Muscle layer of duodenum (tissue), 2 donors: Measurements from ENCODE around the gene PTPRT.

Experiments used
- H3K27ac ChIP-seq: one replicate; pipeline ENCODE4 v1.7.0; 2013; ENCODE audit warnings: mild to moderate bottlenecking, low read length
- H3K27me3 ChIP-seq: one replicate; pipeline ENCODE4 v1.7.0; 2013; ENCODE audit warnings: low read depth, mild to moderate bottlenecking, control low read depth, low read length
- H3K36me3 ChIP-seq, 2 donors: one replicate each; pipeline ENCODE4 v1.7.0; 2013; ENCODE audit warnings: low read length in 2 of 2, control low read depth in 1 of 2, mild to moderate bottlenecking in 1 of 2; ENCODE audit not compliant: insufficient read depth in 2 of 2, control insufficient read depth in 1 of 2
- H3K4me1 ChIP-seq, 2 donors: one replicate each; pipeline ENCODE4 v1.7.0; 2013; ENCODE audit warnings: low read length in 2 of 2, mild to moderate bottlenecking in 2 of 2, control low read depth in 1 of 2, moderate library complexity in 1 of 2; ENCODE audit not compliant: insufficient read depth in 2 of 2, control insufficient read depth in 1 of 2
- H3K4me3 ChIP-seq, 2 donors: one replicate each; pipeline ENCODE4 v1.7.0; 2013; ENCODE audit warnings: low read length in 2 of 2, low read depth in 1 of 2, mild to moderate bottlenecking in 1 of 2
- H3K9me3 ChIP-seq, 2 donors: one replicate each; pipeline ENCODE4 v1.7.0; 2013; ENCODE audit warnings: low read length in 2 of 2, control low read depth in 1 of 2, mild to moderate bottlenecking in 1 of 2; ENCODE audit not compliant: control insufficient read depth in 1 of 2
- donor health status: healthy.

Gene PTPRT

DNA sequence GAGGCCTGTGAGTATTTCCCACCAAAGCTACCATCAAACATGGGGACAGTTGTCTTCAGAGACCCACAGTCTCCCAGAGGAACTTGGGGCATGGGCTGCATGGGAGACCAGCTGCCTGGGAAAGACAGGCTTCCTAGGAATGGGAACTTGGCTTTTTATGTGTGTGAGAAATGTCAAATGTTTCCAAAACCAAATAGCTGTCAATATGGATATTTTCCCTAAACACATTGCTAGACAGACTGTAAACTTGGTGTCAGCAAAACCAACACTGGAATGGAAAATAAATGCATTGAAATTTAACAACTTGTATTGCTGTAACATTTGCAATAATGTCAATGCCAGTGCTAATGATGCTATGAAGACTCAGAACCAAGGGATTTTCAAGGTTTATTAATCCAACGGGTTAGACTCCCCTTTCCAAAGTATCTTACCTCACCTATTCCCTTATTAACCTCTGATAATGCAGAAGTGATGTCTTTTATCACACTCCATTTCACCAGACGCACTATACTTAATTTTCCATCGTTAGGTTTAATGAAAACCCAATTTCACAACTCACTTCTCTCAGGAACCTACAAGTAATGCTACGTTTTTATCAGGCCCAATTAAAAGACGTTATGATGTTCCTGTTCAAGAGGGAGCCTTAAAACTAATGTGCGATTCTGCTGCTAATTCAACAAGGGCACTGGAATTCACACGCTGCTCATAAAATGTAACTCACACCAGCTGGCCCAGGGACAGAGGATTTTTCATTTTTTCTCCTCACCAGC lies 1025.4 kb downstream of the PTPRT start:
- H3K4me1 ChIP-seq = no peaks in the 10 kb centered on the region
- H3K36me3 ChIP-seq = no peaks in the 10 kb centered on the region
- no peaks in the 10 kb centered on the region for H3K27me3 ChIP-seq
- no peaks in the 10 kb centered on the region for H3K9me3 ChIP-seq
- no peak overlapping the region for H3K27ac ChIP-seq
- no peak overlapping the region for H3K4me3 ChIP-seq

- Histone ChIP-seq H3K4me1 (no peaks in the 10 kb centered on the region), H3K27me3 (no peaks in the 10 kb centered on the region), H3K4me3 (no peak overlapping the region), H3K36me3 (no peaks in the 10 kb centered on the region), H3K9me3 (no peaks in the 10 kb centered on the region), H3K27ac (no peak overlapping the region)
These were observed 1028.4 kb downstream of the PTPRT start for GRCh38 chr20:42161228-42161829.

DNA sequence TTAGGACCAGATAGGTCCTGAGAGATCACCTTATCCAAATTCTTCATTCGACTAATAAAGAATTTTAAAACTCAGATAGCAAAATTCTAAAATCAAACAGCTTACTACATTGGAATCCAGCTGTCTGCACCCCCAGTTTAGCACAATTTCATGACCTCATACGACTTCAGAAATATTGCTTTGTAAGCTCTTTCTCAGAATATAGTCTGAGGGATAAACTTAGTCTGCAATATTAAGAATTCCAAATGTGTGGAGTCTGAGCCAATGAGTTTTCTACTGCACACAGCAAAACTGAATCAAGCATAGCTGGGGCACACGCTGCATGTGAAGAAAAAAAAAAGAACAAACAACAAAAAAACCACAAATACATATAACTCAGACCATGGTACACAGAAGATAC lies 1029.9 kb downstream of the PTPRT start:
- no peaks in the 10 kb centered on the region for H3K9me3 ChIP-seq
- H3K36me3 ChIP-seq = no peaks in the 10 kb centered on the region
- H3K27me3 ChIP-seq = no peaks in the 10 kb centered on the region
- H3K4me3 ChIP-seq = no peak overlapping the region
- no peak overlapping the region for H3K27ac ChIP-seq
- H3K4me1 ChIP-seq = no peaks in the 10 kb centered on the region

- H3K27me3 ChIP-seq = no peaks in the 10 kb centered on the region
- no peaks in the 10 kb centered on the region for H3K36me3 ChIP-seq
- H3K4me3 ChIP-seq = no peak overlapping the region
- H3K27ac ChIP-seq = no peak overlapping the region
- no peaks in the 10 kb centered on the region for H3K4me1 ChIP-seq
- H3K9me3 ChIP-seq = no peaks in the 10 kb centered on the region
These were observed 1031.4 kb downstream of the PTPRT start for GRCh38 chr20:42158272-42158671.

GRCh38 chr20:42155586-42155985 lies 1034.1 kb downstream of the PTPRT start:
- no peaks in the 10 kb centered on the region for H3K4me1 ChIP-seq
- no peak overlapping the region for H3K4me3 ChIP-seq
- H3K27ac ChIP-seq = no peak overlapping the region
- no peaks in the 10 kb centered on the region for H3K27me3 ChIP-seq
- no peaks in the 10 kb centered on the region for H3K9me3 ChIP-seq
- no peaks in the 10 kb centered on the region for H3K36me3 ChIP-seq

DNA sequence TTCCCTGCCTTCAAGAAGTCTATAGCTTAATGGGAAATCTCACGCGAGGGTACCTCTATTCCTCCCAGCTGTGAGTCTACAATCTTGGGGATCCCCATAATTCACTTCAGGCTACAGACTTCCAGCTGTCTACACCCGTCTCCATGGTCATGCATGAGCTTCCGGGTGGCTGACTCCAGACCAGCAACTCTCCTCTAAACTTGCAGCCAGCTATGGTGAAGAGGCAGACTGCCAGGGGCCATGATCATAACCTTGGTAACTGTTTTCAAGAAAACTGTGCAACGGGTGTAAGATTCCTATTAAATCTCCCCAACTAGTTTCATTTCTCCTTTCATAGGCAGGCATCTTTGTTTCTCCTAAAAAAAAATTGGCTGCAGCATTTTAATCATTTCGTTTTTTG lies 1037.1 kb downstream of the PTPRT start:
- no peak overlapping the region for H3K4me3 ChIP-seq
- no peaks in the 10 kb centered on the region for H3K36me3 ChIP-seq
- no peaks in the 10 kb centered on the region for H3K27me3 ChIP-seq
- H3K9me3 ChIP-seq = no peaks in the 10 kb centered on the region
- H3K4me1 ChIP-seq = no peaks in the 10 kb centered on the region
- no peak overlapping the region for H3K27ac ChIP-seq

- Histone ChIP-seq H3K36me3 (no peaks in the 10 kb centered on the region), H3K27me3 (no peaks in the 10 kb centered on the region), H3K27ac (no peak overlapping the region), H3K4me3 (no peak overlapping the region), H3K9me3 (no peaks in the 10 kb centered on the region), H3K4me1 (no peaks in the 10 kb centered on the region)
These were observed 1039.5 kb downstream of the PTPRT start for GRCh38 chr20:42150230-42150629.

- Histone ChIP-seq H3K27me3 (no peaks in the 10 kb centered on the region), H3K4me3 (no peak overlapping the region), H3K4me1 (no peaks in the 10 kb centered on the region), H3K36me3 (no peaks in the 10 kb centered on the region), H3K27ac (no peak overlapping the region), H3K9me3 (peaks cover 0 to 3% of the 10 kb centered on the region in 2 donors)
These were observed 1051.0 kb downstream of the PTPRT start for GRCh38 chr20:42138729-42139128.

DNA sequence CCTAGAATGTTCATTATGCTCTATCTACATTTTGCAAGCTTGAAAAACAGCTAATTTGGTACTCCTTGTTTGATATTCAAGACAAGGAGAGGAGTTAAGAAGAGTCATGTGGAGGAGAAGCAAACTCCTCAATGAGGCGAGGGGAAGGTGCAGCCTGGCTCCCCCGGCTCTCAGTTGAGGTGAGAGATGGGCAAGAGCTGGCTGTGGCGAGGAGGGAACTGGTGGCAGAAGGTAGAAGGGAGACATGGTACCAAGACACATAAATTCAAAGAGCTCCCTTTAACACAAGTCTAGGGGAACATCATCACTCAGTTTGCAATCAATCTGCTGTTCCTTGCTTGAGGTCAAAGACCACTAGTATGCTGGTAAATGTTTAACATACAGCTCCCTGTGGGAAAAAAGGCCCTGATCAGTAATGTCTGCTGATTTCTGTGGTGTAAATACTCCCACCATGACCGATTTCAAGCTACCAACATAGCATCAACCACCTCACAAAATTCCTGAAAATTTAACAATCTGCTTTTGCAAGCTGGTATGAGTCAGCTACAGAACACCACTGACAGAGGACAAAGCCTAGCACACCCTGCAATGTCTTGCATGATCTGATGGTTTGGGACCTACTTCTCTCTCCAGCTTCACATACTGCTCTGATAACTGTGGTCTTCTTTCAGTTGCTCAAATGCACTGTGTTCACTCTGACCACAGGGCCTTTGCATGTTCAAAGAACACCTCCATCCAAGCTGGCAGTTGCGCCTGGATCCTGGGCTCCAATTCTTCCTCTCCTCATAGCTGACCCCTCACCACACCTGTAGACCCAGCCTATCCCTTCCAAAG lies 1055.2 kb downstream of the PTPRT start:
- Histone ChIP-seq H3K4me1 (no peaks in the 10 kb centered on the region), H3K9me3 (peaks cover 0 to 3% of the 10 kb centered on the region in 2 donors), H3K4me3 (no peak overlapping the region), H3K27ac (no peak overlapping the region), H3K36me3 (no peaks in the 10 kb centered on the region), H3K27me3 (no peaks in the 10 kb centered on the region)

GRCh38 chr20:42130810-42131596 lies 1058.7 kb downstream of the PTPRT start:
- Histone ChIP-seq H3K27me3 (no peaks in the 10 kb centered on the region), H3K4me3 (no peak overlapping the region), H3K27ac (no peak overlapping the region), H3K4me1 (no peaks in the 10 kb centered on the region), H3K36me3 (no peaks in the 10 kb centered on the region), H3K9me3 (peaks cover 0 to 3% of the 10 kb centered on the region in 2 donors)

- Histone ChIP-seq H3K9me3 (no peaks in the 10 kb centered on the region), H3K4me3 (no peak overlapping the region), H3K27me3 (no peaks in the 10 kb centered on the region), H3K27ac (no peak overlapping the region), H3K36me3 (no peaks in the 10 kb centered on the region), H3K4me1 (no peaks in the 10 kb centered on the region)
These were observed 1064.3 kb downstream of the PTPRT start for GRCh38 chr20:42125426-42125825.
